ENCODE measurements around the gene TGFB1. TPM values are rescaled to one million over a fixed set of nuclear protein-coding genes. Genes with fewer than 3 reads are reported as not detected.

Gene TGFB1
- total RNA-seq, 1 experiment from 2014 or later, result 54.6 TPM

DNA sequence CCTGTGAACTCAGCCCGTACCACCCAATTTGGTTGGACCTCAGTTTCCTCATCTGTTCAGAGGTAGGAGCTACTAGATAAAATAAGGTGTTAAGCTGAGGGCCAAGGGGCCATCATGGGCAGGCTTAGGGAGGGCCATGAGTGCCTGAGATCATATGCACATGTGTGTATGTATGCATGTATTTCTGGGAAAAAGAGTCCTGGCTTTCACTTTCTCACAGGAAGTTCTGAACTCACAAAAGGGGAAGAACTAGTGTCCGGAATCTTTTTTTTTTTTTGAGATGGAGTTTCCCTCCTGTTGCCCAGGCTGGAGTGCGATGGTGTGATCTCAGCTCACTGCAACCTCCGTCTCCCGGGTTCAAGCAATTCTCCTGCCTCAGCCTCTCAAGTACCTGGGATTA is 18.9 kb downstream of the TGFB1 start:
- TF ChIP-seq TCF7L2 (IDR thresholded peaks at IDR 0.05; ENCODE audit: borderline replicate concordance, extremely low read depth, insufficient read depth, insufficient read length) (no peak), POLR2AphosphoS5 (IDR thresholded peaks at IDR 0.05; ENCODE audit: low read depth, low read length) (no peak), CEBPB (IDR thresholded peaks at IDR 0.05; ENCODE audit: low read depth) (no peak), POLR2A (IDR thresholded peaks at IDR 0.05; ENCODE audit: borderline replicate concordance, extremely low read depth, insufficient read depth, insufficient read length) (no peak), YY1 (IDR thresholded peaks at IDR 0.05; ENCODE audit: extremely low read depth, insufficient replicate concordance, low read depth, low read length) (no peak), SP1 (IDR thresholded peaks at IDR 0.05; ENCODE audit: low read depth) (no peak), RAD21 (IDR thresholded peaks at IDR 0.05; ENCODE audit: low read depth) (no peak), ELF1 (IDR thresholded peaks at IDR 0.05; ENCODE audit: borderline replicate concordance, low read depth) (no peak)
- TF ChIP-seq, protein P1, sequence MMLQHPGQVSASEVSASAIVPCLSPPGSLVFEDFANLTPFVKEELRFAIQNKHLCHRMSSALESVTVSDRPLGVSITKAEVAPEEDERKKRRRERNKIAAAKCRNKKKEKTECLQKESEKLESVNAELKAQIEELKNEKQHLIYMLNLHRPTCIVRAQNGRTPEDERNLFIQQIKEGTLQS (IDR thresholded peaks at IDR 0.05), result no peak
- TF ChIP-seq, protein P2, sequence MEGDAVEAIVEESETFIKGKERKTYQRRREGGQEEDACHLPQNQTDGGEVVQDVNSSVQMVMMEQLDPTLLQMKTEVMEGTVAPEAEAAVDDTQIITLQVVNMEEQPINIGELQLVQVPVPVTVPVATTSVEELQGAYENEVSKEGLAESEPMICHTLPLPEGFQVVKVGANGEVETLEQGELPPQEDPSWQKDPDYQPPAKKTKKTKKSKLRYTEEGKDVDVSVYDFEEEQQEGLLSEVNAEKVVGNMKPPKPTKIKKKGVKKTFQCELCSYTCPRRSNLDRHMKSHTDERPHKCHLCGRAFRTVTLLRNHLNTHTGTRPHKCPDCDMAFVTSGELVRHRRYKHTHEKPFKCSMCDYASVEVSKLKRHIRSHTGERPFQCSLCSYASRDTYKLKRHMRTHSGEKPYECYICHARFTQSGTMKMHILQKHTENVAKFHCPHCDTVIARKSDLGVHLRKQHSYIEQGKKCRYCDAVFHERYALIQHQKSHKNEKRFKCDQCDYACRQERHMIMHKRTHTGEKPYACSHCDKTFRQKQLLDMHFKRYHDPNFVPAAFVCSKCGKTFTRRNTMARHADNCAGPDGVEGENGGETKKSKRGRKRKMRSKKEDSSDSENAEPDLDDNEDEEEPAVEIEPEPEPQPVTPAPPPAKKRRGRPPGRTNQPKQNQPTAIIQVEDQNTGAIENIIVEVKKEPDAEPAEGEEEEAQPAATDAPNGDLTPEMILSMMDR (IDR thresholded peaks at IDR 0.05 in 2 of 3, conservative IDR thresholded peaks at IDR 0.05 in 1 of 3; ENCODE audit: borderline replicate concordance in 1 of 3, insufficient read depth in 1 of 3, low read depth in 2 of 3, low read length in 2 of 3), result no peak
- BruUV-seq (replicated peaks), result no TSS peak
- H3K4me2 ChIP-seq (ENCODE audit: low read length), result no peak overlapping the region
- ATAC-seq (no peak), DNase-seq (ENCODE audit: low read depth, low spot score) (no peak)
- no peak overlapping the region for H2AFZ ChIP-seq (ENCODE audit: low read depth, low read length, poor library complexity, severe bottlenecking)
- H3K27me3 ChIP-seq (ENCODE audit: insufficient read depth, low read length), result no peaks in the 10 kb centered on the region
- H4K20me1 ChIP-seq (ENCODE audit: insufficient read depth), result no peaks in the 10 kb centered on the region
- ChIA-PET CTCF (no interaction called here), RAD21 (ENCODE audit: low non-redundant PET in 1 of 2, low total read pairs in 2 of 2, uncharacterized antibody in 2 of 2, unreplicated experiment in 2 of 2) (no interaction called here), POLR2A (no interaction called here)
- H3K9me2 ChIP-seq (ENCODE audit: insufficient read depth), result no peaks in the 10 kb centered on the region
- no peak overlapping the region for H3K9ac ChIP-seq (ENCODE audit: low read length)
- H3K27ac ChIP-seq (ENCODE audit: low read depth, low read length), result no peak overlapping the region
- peaks cover 0 to 5% of the 10 kb centered on the region in 2 experiments; a peak in 3 of 4 replicates for H3K36me3 ChIP-seq (ENCODE audit: control insufficient read depth in 1 of 2, insufficient read depth in 2 of 2, low read length in 2 of 2)
- H3K79me2 ChIP-seq (ENCODE audit: insufficient read depth, low read length), result no peaks in the 10 kb centered on the region
- H3K9me3 ChIP-seq (ENCODE audit: control insufficient read depth in 1 of 2, insufficient read depth in 1 of 2, low read depth in 1 of 2, low read length in 2 of 2), result no peaks in the 10 kb centered on the region
- intact Hi-C loops (cut with micrococcal nuclease), result no loop called here
- H3K4me1 ChIP-seq (ENCODE audit: control insufficient read depth in 1 of 2, insufficient read depth in 2 of 2, low read length in 2 of 2), result no peaks in the 10 kb centered on the region
- H3K4me3 ChIP-seq (replicated peaks in 1 of 2; ENCODE audit: low read depth in 1 of 2, low read length in 2 of 2), result no peak overlapping the region
